MCF 10A (cell line): ENCODE data around the gene ZNF296. TPM values are rescaled to one million over a fixed set of nuclear protein-coding genes. Genes with fewer than 3 reads are reported as not detected.

Experiments used
- BruUV-seq: library from RNA; stranded (reverse); fragments of 400-500 nt; replicated peaks from 2 replicates; lab custom pipeline; 2021; lab: Mats Ljungman, UMichigan
- CTCF ChIA-PET: fragments of 300-600 bp; sonication (Branson Sonifier 250); formaldehyde crosslinking; extraction: SDS; loops from one replicate; lab custom pipeline; 2021; ENCODE audit warnings: antibody characterized with exemption, inconsistent platforms; lab: Yijun Ruan, JAX
- POLR2A ChIA-PET: fragments of 300-600, 350-650 bp; sonication (Branson Sonifier 250); formaldehyde crosslinking; extraction: SDS; loops from one replicate; lab custom pipeline; 2020; ENCODE audit warnings: antibody characterized with exemption, inconsistent platforms; lab: Yijun Ruan, JAX
- DNase-seq: peaks from one replicate; pipeline ENCODE4 v3.0.0-alpha.2; 2018; ENCODE audit not compliant: unreplicated experiment
- H3K27ac Mint-ChIP-seq: one replicate; pipeline ENCODE4 v1.8.0; 2022; ENCODE audit warnings: mild to moderate bottlenecking, low read depth, mixed read lengths; ENCODE audit not compliant: unreplicated experiment
- H3K27me3 Mint-ChIP-seq: one replicate; pipeline ENCODE4 v1.8.0; 2022; ENCODE audit warnings: mixed read lengths; ENCODE audit not compliant: insufficient read depth, unreplicated experiment
- H3K36me3 Mint-ChIP-seq: one replicate; pipeline ENCODE4 v1.8.0; 2022; ENCODE audit warnings: mild to moderate bottlenecking, moderate library complexity, mixed read lengths; ENCODE audit not compliant: insufficient read depth, unreplicated experiment
- H3K4me1 Mint-ChIP-seq: one replicate; pipeline ENCODE4 v1.8.0; 2022; ENCODE audit warnings: mixed read lengths; ENCODE audit not compliant: insufficient read depth, unreplicated experiment
- H3K4me3 Mint-ChIP-seq: one replicate; pipeline ENCODE4 v1.8.0; 2022; ENCODE audit warnings: mild to moderate bottlenecking, moderate library complexity, mixed read lengths; ENCODE audit not compliant: unreplicated experiment
- H3K9me3 Mint-ChIP-seq: one replicate; pipeline ENCODE4 v1.8.0; 2022; ENCODE audit warnings: mixed read lengths; ENCODE audit not compliant: unreplicated experiment
- intact Hi-C: fragments of 100-400 bp; cut with micrococcal nuclease; formaldehyde crosslinking; loops from 2 replicates; pipeline ENCODE4 v1.14.1; 2022
- total RNA-seq: library from RNA; stranded (reverse); gene quantifications from 2 replicates; pipeline ENCODE4 v1.2.3, GENCODE V29; 2022
- TF ChIP-seq, protein P1 (sequence below): fragments of 200-600 bp; IDR thresholded peaks from one replicate; pipeline ENCODE4 v1.8.0; 2022; ENCODE audit warnings: antibody characterized with exemption, mild to moderate bottlenecking; ENCODE audit not compliant: unreplicated experiment

Gene ZNF296
- total RNA-seq, 1 experiment from 2014 or later, result 2.7 TPM

DNA sequence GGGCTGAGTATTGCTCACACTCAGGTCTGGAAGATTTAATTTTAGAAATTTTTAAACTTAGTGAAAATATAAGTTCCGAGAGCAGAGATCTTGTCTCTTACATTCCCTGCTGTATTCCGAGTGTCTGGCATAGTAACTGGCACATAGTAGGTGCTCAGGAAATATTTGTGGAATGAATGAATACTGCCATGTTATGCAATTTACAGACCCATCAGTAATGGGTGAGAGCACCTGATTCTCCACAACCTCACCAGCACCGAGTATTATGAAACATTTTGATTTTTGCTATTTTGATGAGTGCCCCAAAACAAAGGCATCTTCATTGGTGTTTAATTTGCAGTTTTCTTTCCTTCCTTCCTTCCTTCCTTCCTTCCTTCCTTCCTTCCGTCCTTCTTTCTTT is 53.2 kb downstream of the ZNF296 start:
- intact Hi-C loops, result no loop called here
- Mint-ChIP-seq H3K27ac (no peak overlapping the region), H3K4me1 (peaks cover 9% of the 10 kb centered on the region), H3K27me3 (no peaks in the 10 kb centered on the region), H3K4me3 (no peak overlapping the region), H3K36me3 (peaks cover 75% of the 10 kb centered on the region), H3K9me3 (no peaks in the 10 kb centered on the region)
- no TSS peak for BruUV-seq
- no peak for DNase-seq
- ChIA-PET POLR2A (interaction anchor here (1.3 kb wide), 1 partner anchor 16 kb away, joined by 5 read pairs; the partner anchor contains the start of gene CLASRP), CTCF (no interaction called here)
- TF ChIP-seq, protein P1, sequence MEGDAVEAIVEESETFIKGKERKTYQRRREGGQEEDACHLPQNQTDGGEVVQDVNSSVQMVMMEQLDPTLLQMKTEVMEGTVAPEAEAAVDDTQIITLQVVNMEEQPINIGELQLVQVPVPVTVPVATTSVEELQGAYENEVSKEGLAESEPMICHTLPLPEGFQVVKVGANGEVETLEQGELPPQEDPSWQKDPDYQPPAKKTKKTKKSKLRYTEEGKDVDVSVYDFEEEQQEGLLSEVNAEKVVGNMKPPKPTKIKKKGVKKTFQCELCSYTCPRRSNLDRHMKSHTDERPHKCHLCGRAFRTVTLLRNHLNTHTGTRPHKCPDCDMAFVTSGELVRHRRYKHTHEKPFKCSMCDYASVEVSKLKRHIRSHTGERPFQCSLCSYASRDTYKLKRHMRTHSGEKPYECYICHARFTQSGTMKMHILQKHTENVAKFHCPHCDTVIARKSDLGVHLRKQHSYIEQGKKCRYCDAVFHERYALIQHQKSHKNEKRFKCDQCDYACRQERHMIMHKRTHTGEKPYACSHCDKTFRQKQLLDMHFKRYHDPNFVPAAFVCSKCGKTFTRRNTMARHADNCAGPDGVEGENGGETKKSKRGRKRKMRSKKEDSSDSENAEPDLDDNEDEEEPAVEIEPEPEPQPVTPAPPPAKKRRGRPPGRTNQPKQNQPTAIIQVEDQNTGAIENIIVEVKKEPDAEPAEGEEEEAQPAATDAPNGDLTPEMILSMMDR, result no peak

DNA sequence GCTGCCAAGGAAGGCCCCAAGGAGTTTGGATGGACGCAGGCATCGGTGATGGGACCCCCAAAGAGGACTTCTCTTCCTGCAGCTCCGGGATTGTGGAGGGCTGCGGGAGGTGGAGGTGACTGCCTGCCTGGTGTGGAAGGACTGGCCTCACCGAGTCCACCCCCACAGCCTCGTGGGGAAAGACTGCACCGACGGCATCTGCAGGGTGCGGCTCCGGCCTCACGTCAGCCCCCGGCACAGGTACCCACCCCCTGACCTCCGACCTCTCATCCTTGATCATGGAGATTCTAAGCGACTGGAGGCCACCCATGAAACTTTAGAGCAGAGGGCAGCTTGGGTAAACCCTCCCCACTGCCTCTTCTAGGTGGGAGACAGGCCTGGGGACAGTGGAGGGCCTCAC is 54.3 kb downstream of the ZNF296 start:
- BruUV-seq, result no TSS peak
- intact Hi-C loops, result no loop called here
- CTCF ChIA-PET, result interaction anchor here (0.6 to 0.8 kb wide), 2 partner anchors 11 to 15 kb away, joined by 3 read pairs; no protein-coding TSS in a partner anchor
- TF ChIP-seq, protein P1, result no peak
- Mint-ChIP-seq H3K27me3 (no peaks in the 10 kb centered on the region), H3K9me3 (no peaks in the 10 kb centered on the region), H3K4me3 (no peak overlapping the region), H3K27ac (no peak overlapping the region), H3K36me3 (peaks cover 71% of the 10 kb centered on the region), H3K4me1 (peaks cover 9% of the 10 kb centered on the region)
- DNase-seq, result no peak
- POLR2A ChIA-PET, result no interaction called here

Other genes starting within 250 kb of the ZNF296 start
- gene NECTIN2, start 230.2 kb downstream of the ZNF296 start, total RNA-seq, result 46.5 and 56.7 TPM in 2 replicates
- 69.7 and 114 TPM in 2 replicates for gene TOMM40, start 185.2 kb downstream of the ZNF296 start, total RNA-seq
- 3.3 and 7.0 TPM in 2 replicates for gene APOE, start 170.7 kb downstream of the ZNF296 start, total RNA-seq
- gene APOC1, start 161.9 kb downstream of the ZNF296 start, total RNA-seq, result 1.1 and 2.7 TPM in 2 replicates
- gene APOC4, start 134.2 kb downstream of the ZNF296 start, total RNA-seq, result not detected in 2 replicates
- gene APOC2, start 130.4 kb downstream of the ZNF296 start, total RNA-seq, result not detected in 2 replicates
- gene CLPTM1, start 121.1 kb downstream of the ZNF296 start, total RNA-seq, result 91.3 and 101 TPM in 2 replicates
- 27.0 and 39.8 TPM in 2 replicates for gene RELB, start 75.0 kb downstream of the ZNF296 start, total RNA-seq
- 71.7 and 83.5 TPM in 2 replicates for gene CLASRP, start 37.4 kb downstream of the ZNF296 start, total RNA-seq
- 21.0 and 21.8 TPM in 2 replicates for gene GEMIN7, start 2.8 kb upstream of the ZNF296 start, total RNA-seq
- gene PPP1R37, start 16.7 kb upstream of the ZNF296 start, total RNA-seq, result 22.0 and 22.5 TPM in 2 replicates
- 0.09 and 0.22 TPM in 2 replicates for gene NKPD1, start 84.5 kb upstream of the ZNF296 start, total RNA-seq
- gene TRAPPC6A, start 101.8 kb upstream of the ZNF296 start, total RNA-seq, result 14.4 and 16.1 TPM in 2 replicates
- gene BLOC1S3, start 102.3 kb upstream of the ZNF296 start, total RNA-seq, result 14.0 and 18.1 TPM in 2 replicates
- gene EXOC3L2, start 168.9 kb upstream of the ZNF296 start, total RNA-seq, result not detected in 2 replicates
- 22.4 and 24.2 TPM in 2 replicates for gene MARK4, start 174.8 kb upstream of the ZNF296 start, total RNA-seq
- gene CKM, start 246.4 kb upstream of the ZNF296 start, total RNA-seq, result not detected in 2 replicates